A673 (cell line): ENCODE data around the gene CD4.

ENCODE experiments used
- EZH2 ChIP-seq: fragments of 200-600 bp; sonication (generic); IDR thresholded peaks from 2 replicates; pipeline ENCODE4 v1.6.1; 2017; ENCODE audit warnings: borderline replicate concordance, low read depth, mild to moderate bottlenecking, mixed read lengths, antibody characterized with exemption, low read length; ENCODE audit not compliant: poor library complexity, severe bottlenecking
- TF ChIP-seq, protein P1 (sequence below): fragments of 300-800, 200-600 bp; sonication (generic); conservative IDR thresholded peaks from 2 replicates; pipeline ENCODE4 v1.5.1; 2017; ENCODE audit warnings: low read depth, mild to moderate bottlenecking, antibody characterized with exemption, low read length, moderate library complexity, mixed read lengths

- TF ChIP-seq, protein P1, sequence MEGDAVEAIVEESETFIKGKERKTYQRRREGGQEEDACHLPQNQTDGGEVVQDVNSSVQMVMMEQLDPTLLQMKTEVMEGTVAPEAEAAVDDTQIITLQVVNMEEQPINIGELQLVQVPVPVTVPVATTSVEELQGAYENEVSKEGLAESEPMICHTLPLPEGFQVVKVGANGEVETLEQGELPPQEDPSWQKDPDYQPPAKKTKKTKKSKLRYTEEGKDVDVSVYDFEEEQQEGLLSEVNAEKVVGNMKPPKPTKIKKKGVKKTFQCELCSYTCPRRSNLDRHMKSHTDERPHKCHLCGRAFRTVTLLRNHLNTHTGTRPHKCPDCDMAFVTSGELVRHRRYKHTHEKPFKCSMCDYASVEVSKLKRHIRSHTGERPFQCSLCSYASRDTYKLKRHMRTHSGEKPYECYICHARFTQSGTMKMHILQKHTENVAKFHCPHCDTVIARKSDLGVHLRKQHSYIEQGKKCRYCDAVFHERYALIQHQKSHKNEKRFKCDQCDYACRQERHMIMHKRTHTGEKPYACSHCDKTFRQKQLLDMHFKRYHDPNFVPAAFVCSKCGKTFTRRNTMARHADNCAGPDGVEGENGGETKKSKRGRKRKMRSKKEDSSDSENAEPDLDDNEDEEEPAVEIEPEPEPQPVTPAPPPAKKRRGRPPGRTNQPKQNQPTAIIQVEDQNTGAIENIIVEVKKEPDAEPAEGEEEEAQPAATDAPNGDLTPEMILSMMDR: no peak
- TF ChIP-seq EZH2: no peak
Observed at GRCh38 chr12:6836851-6837250, 47.5 kb downstream of the CD4 start.
